ENCODE data around the gene ATXN2L.
"Not testable (repeated sequence)": the region's sequence is repeated elsewhere in the genome, so short reads cannot be mapped to it uniquely, and the experiment has no call there.

ATXN2L gene

DNA sequence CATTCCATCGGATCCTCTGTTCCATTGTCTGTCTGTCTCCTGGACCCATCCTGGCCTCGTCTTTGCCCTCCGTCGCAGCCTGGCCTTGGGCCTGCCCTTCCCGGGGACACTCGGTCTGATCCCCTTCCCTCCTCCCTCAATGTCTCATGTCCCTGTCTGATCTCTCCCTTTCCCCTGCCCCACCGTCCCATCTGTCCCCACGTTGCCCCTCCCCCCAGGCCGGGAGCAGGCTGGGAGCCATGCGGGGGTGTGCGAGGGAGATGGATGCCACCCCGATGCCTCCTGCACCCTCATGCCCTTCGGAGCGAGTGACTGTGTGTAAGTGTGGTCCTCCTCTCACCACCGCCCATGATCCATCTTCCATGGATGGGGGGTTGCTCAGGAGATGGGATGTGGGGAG lies 50.2 kb downstream of the ATXN2L start:
- no peak for DNase-seq

- DNase-seq, result no peak
Measured at GRCh38 chr16:28873543-28874201, 50.9 kb downstream of the ATXN2L start.

DNA sequence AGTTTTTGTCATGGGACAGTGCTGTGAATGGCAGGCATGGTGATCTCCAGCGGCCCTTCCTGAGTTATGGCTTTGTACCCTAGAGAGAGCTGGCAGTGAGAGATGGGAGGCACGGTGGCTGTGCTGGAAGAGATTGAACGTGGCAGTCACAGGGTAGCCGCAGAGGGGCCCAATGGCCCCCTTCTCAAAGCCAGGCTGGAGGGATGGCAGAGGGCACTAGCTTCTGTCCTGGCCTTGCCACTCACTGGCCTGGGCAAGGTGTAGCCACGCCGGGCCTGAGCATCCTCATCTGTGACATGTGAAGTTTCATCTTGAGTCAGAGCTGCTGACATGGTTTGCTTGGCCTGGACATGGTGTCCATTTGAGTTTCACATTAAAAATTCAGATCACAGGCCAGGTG lies 51.6 kb downstream of the ATXN2L start:
- DNase-seq, result no peak

DNA sequence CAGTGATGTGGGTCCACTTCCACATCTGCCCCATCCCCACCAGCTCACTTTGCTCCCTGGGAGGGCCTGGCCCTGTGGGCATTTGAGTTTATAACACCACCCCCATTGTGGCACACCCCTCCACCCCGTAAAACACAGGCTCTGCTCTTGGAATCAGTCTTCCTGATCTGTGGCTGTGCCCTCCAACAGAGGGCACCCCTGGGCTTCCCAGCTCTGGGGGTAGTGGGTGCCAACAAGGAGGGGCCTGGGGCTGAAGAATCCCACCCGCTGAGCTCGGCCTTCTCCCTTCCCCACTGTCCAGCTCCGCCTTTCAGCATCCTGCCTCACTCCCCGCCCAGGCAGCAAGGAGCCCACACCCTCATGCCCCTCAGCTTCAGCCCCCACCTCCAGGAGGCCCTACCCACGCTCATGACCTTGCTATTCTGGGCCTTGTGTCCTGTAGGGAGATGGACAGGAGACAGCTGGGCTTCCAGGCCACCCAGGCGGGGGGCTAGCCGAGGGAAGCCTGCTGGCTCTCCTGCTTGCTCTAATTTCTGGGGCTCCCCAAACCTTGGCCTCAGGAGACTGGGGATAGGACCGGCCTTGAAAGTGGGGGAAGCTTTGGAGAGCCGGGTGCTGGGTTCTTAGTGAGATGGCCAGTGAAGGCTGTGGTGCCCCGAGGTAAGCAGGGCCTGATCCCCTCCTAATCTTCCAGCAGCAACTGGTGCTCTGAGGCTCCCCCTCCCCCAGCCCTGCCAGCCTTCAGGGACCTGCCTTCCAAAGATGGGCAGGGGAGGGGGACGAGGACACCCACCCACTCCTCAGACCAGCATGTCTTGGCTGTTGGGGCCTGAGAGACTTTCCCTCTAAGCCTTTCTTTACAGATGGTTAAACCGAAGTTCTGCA lies 52.6 kb downstream of the ATXN2L start:
- no peak for DNase-seq

- DNase-seq, result no peak
Measured at GRCh38 chr16:28876019-28876659, 53.3 kb downstream of the ATXN2L start.

GRCh38 chr16:28876973-28877654 lies 54.3 kb downstream of the ATXN2L start:
- no peak for DNase-seq

DNA sequence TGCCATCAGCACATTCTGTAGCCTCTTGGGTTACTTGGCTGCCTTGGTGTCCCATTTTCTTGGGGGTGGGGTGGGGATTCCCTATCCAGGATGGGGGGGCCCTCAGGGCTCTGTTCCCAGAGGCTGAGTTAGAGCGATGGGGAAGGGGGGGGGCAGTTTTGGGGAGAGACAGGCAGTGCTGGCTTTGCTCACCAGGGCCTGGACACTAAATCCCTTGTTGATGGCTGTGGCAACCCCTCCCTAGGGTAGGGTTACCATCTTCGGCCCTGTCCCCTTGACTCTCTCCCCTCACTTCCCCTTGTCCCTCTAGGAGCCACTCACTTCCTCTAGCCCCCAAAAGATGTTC lies 54.8 kb downstream of the ATXN2L start:
- DNase-seq, result no peak

- no peak for DNase-seq
Measured at GRCh38 chr16:28878083-28878926, 55.5 kb downstream of the ATXN2L start, which contains the start of gene ATP2A1. ATP2A1 (plus strand) TSS chr16:28878488; CDS start chr16:28878672, 184 bp downstream.

GRCh38 chr16:28879261-28879840 lies 56.6 kb downstream of the ATXN2L start:
- DNase-seq, result no peak

- no peak for DNase-seq
Measured at GRCh38 chr16:28879841-28880588, 57.2 kb downstream of the ATXN2L start.

- DNase-seq, result no peak
Measured at GRCh38 chr16:28880589-28880915, 57.8 kb downstream of the ATXN2L start.

GRCh38 chr16:28880955-28881354 lies 58.2 kb downstream of the ATXN2L start:
- no peak for DNase-seq

- DNase-seq, result not testable (repeated sequence)
Measured at GRCh38 chr16:28881565-28881964, 58.8 kb downstream of the ATXN2L start.

- DNase-seq, result no peak
Measured at GRCh38 chr16:28882551-28883160, 59.9 kb downstream of the ATXN2L start.

GRCh38 chr16:28883221-28883996 lies 60.6 kb downstream of the ATXN2L start:
- no peak for DNase-seq

DNA sequence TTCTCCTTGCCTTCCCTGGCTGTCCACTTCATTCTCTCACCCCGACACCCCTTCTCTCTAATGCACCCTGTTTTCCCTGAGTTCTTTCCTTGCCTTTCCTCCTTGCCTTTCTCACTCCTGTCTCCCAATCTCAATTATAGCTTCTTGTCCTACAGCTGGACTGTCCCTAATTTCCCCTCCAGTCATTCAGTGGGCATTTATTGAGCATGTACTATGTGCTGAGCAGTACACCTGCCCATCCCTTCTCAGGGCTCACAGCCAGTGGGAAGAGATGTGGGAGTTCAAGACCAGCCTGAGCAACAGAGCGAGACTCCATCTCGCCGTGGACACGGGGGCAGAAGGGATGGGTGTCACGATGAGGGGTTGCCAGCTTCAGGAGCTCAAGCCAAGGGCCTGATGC lies 61.2 kb downstream of the ATXN2L start:
- no peak for DNase-seq
